ENCODE data around the gene ZNF557.

GRCh38 chr19:7117248-7117647, 47.7 kb downstream of the ZNF557 start:
- TF ChIP-seq CTCF (conservative IDR thresholded peaks at IDR 0.05; ENCODE audit: low read length) (no peak), EZH2phosphoT487 (IDR thresholded peaks at IDR 0.05; ENCODE audit: borderline replicate concordance) (no peak)

Measured in Loucy (cell line).